ENCODE data around the gene ENSA. TPM values are rescaled to one million over a fixed set of nuclear protein-coding genes. Genes with fewer than 3 reads are reported as not detected.
"Not testable (repeated sequence)": the region's sequence is repeated elsewhere in the genome, so short reads cannot be mapped to it uniquely, and the experiment has no call there.

Gene ENSA
- polyA plus RNA-seq, 3 donors = 30.6 to 40.3 (median 38.5) TPM

DNA sequence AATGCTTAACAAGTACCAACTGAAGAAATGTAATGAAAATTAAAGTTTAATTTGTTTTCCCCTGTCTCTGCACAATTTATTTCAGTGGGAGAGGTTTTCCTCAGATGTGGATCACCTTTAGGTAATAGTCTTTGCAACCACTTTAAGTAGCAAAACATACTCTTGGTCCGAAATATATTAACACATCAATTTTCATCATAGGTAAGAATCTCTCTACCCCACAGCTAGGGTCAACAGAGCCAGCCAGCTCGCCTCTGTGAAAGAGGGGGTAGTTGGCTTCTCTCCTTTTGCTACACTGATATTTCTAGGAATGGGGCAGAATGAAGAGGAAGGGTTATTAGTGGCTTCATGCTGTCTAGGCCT is 25.2 kb downstream of the ENSA start:
- H3K4me1 Mint-ChIP-seq = peaks cover 27% of the 10 kb centered on the region
- peak overlapping the region; percentile 30 for H3K9ac ChIP-seq (ENCODE audit: insufficient read depth, low read length, poor library complexity, severe bottlenecking)
- peaks cover 2% of the 10 kb centered on the region for H3K79me2 ChIP-seq (ENCODE audit: insufficient read depth, low read length)
- TF ChIP-seq, protein P1, sequence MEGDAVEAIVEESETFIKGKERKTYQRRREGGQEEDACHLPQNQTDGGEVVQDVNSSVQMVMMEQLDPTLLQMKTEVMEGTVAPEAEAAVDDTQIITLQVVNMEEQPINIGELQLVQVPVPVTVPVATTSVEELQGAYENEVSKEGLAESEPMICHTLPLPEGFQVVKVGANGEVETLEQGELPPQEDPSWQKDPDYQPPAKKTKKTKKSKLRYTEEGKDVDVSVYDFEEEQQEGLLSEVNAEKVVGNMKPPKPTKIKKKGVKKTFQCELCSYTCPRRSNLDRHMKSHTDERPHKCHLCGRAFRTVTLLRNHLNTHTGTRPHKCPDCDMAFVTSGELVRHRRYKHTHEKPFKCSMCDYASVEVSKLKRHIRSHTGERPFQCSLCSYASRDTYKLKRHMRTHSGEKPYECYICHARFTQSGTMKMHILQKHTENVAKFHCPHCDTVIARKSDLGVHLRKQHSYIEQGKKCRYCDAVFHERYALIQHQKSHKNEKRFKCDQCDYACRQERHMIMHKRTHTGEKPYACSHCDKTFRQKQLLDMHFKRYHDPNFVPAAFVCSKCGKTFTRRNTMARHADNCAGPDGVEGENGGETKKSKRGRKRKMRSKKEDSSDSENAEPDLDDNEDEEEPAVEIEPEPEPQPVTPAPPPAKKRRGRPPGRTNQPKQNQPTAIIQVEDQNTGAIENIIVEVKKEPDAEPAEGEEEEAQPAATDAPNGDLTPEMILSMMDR (IDR thresholded peaks at IDR 0.05) = no peak
- no peak for DNase-seq
- H3K27me3 ChIP-seq (ENCODE audit: control insufficient read depth in 2 of 2, insufficient read depth in 2 of 2, low read length in 2 of 2) = no peaks in the 10 kb centered on the region
- peak overlapping the region; percentile 59 to 86 for H3K27ac ChIP-seq (ENCODE audit: low read depth in 1 of 2, low read length in 2 of 2)
- H3K9me3 Mint-ChIP-seq = no peaks in the 10 kb centered on the region
- no peak overlapping the region for H3K4me3 Mint-ChIP-seq
- WGBS (ENCODE audit: insufficient coverage) = no CpG with 5 or more reads among the region's 2 CpGs
- H3K36me3 ChIP-seq (replicated peaks in 1 of 2; ENCODE audit: control insufficient read depth in 1 of 2, insufficient read depth in 2 of 2, low read length in 2 of 2) = no peaks in the 10 kb centered on the region
- no peaks in the 10 kb centered on the region for H4K20me1 ChIP-seq (ENCODE audit: insufficient read depth, low read length)
- H3K9me3 ChIP-seq (replicated peaks in 1 of 2; ENCODE audit: control insufficient read depth in 1 of 2, insufficient read depth in 1 of 2, low read length in 2 of 2) = no peaks in the 10 kb centered on the region
- H3K36me3 Mint-ChIP-seq = peaks cover 15% of the 10 kb centered on the region in 2 donors
- H2AFZ ChIP-seq (ENCODE audit: insufficient read depth, low read depth, low read length, poor library complexity, severe bottlenecking) = no peak overlapping the region
- H3K4me3 ChIP-seq (replicated peaks in 1 of 3; ENCODE audit: low read depth in 2 of 3, low read length in 3 of 3) = no peak overlapping the region
- peak overlapping the region; percentile 29 for H3K4me2 ChIP-seq (replicated peaks; ENCODE audit: extremely low read depth, low read length, poor library complexity, severe bottlenecking)
- peaks cover 20 to 29% of the 10 kb centered on the region in 2 donors for H3K4me1 ChIP-seq (ENCODE audit: control insufficient read depth in 1 of 2, insufficient read depth in 2 of 2, low read length in 2 of 2)
- intact Hi-C loops (cut with micrococcal nuclease) = no loop called here
- H3K27me3 Mint-ChIP-seq (ENCODE audit: low read depth in 3 of 3) = peaks cover 0 to 2% (median 0%) of the 10 kb centered on the region in 3 donors
- peak overlapping the region; percentile 92 to 98 (median 94) for H3K27ac Mint-ChIP-seq

DNA sequence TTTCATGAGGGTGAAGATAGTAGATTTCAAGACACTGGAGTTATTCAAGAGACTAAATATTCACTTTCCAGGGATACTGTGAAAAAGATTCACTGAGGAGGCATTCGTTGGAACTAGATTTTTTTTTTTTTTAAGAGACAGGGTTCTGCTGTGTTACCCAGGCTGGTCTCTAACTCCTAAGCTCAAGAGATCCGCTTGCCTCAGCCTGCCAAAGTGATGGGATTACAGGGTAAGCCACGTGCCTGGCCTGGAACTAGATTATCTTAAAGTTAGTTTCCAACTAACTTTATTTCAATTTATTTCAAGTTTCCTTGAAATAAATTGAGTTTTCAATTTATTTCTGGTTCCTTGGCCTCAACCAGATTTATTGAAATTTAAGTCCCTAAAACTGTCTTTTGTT is 25.7 kb downstream of the ENSA start:
- Histone ChIP-seq H3K27ac (ENCODE audit: low read depth in 1 of 2, low read length in 2 of 2) (peak overlapping the region in 1 of 2 donors; percentile 86), H3K79me2 (ENCODE audit: insufficient read depth, low read length) (no peaks in the 10 kb centered on the region), H3K4me2 (replicated peaks; ENCODE audit: extremely low read depth, low read length, poor library complexity, severe bottlenecking) (no peak overlapping the region), H3K4me3 (replicated peaks in 1 of 3; ENCODE audit: low read depth in 2 of 3, low read length in 3 of 3) (no peak overlapping the region), H3K9me3 (replicated peaks in 1 of 2; ENCODE audit: control insufficient read depth in 1 of 2, insufficient read depth in 1 of 2, low read length in 2 of 2) (no peaks in the 10 kb centered on the region), H4K20me1 (ENCODE audit: insufficient read depth, low read length) (no peaks in the 10 kb centered on the region), H3K36me3 (replicated peaks in 1 of 2; ENCODE audit: control insufficient read depth in 1 of 2, insufficient read depth in 2 of 2, low read length in 2 of 2) (no peaks in the 10 kb centered on the region), H2AFZ (ENCODE audit: insufficient read depth, low read depth, low read length, poor library complexity, severe bottlenecking) (no peak overlapping the region), H3K4me1 (ENCODE audit: control insufficient read depth in 1 of 2, insufficient read depth in 2 of 2, low read length in 2 of 2) (peaks cover 20 to 26% of the 10 kb centered on the region in 2 donors), H3K27me3 (ENCODE audit: control insufficient read depth in 2 of 2, insufficient read depth in 2 of 2, low read length in 2 of 2) (no peaks in the 10 kb centered on the region), H3K9ac (ENCODE audit: insufficient read depth, low read length, poor library complexity, severe bottlenecking) (no peak overlapping the region)
- DNase-seq = no peak
- no peaks in the 10 kb centered on the region for H3K9me3 Mint-ChIP-seq
- peaks cover 0 to 2% (median 0%) of the 10 kb centered on the region in 3 donors for H3K27me3 Mint-ChIP-seq (ENCODE audit: low read depth in 3 of 3)
- no peak overlapping the region for H3K4me3 Mint-ChIP-seq
- intact Hi-C loops (cut with micrococcal nuclease) = no loop called here
- TF ChIP-seq, protein P1 (IDR thresholded peaks at IDR 0.05) = no peak
- H3K27ac Mint-ChIP-seq = peak overlapping the region in 6 of 7 donors; percentile 29 to 96 (median 89)
- H3K36me3 Mint-ChIP-seq = peaks cover 15% of the 10 kb centered on the region in 2 donors
- H3K4me1 Mint-ChIP-seq = peaks cover 27% of the 10 kb centered on the region
- WGBS (ENCODE audit: insufficient coverage) = no CpG with 5 or more reads among the region's 3 CpGs

DNA sequence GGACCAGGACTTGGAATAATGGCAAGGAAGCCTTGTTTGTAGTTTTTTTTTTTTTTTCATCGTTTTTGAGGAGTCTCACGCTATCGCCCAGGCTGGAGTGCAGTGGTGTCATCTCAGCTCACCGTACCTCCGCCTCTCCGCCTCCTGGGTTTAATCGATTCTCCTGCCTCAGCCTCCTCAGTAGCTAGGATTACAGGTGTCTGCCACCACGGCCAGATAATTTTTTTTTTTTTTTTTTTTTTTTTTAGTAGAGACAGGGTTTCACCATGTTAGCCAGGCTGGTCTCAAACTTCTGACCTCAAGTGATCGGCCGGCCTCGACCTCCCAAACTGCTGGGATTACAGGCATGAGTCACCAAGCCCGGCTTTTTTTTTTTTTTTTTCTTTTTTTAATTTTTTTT is 27.0 kb downstream of the ENSA start:
- intact Hi-C loops (cut with micrococcal nuclease) = not testable (repeated sequence)

More for the DNA sequence above, 27.0 kb downstream of the ENSA start:
- not testable (repeated sequence) for H3K27me3 Mint-ChIP-seq (ENCODE audit: low read depth in 3 of 3); DNase-seq; H3K9me3 Mint-ChIP-seq; H3K9me3 ChIP-seq (replicated peaks in 1 of 2; ENCODE audit: control insufficient read depth in 1 of 2, insufficient read depth in 1 of 2, low read length in 2 of 2); H3K79me2 ChIP-seq (ENCODE audit: insufficient read depth, low read length); H3K4me2 ChIP-seq (replicated peaks; ENCODE audit: extremely low read depth, low read length, poor library complexity, severe bottlenecking); H3K4me3 Mint-ChIP-seq; H3K36me3 ChIP-seq (replicated peaks in 1 of 2; ENCODE audit: control insufficient read depth in 1 of 2, insufficient read depth in 2 of 2, low read length in 2 of 2); H3K4me3 ChIP-seq (replicated peaks in 1 of 3; ENCODE audit: low read depth in 2 of 3, low read length in 3 of 3); H3K27me3 ChIP-seq (ENCODE audit: control insufficient read depth in 2 of 2, insufficient read depth in 2 of 2, low read length in 2 of 2); H3K27ac ChIP-seq (ENCODE audit: low read depth in 1 of 2, low read length in 2 of 2); H3K9ac ChIP-seq (ENCODE audit: insufficient read depth, low read length, poor library complexity, severe bottlenecking); H4K20me1 ChIP-seq (ENCODE audit: insufficient read depth, low read length); H2AFZ ChIP-seq (ENCODE audit: insufficient read depth, low read depth, low read length, poor library complexity, severe bottlenecking)
- peaks cover 20 to 22% of the 10 kb centered on the region in 2 donors for H3K4me1 ChIP-seq (ENCODE audit: control insufficient read depth in 1 of 2, insufficient read depth in 2 of 2, low read length in 2 of 2)
- H3K27ac Mint-ChIP-seq = peak overlapping the region in 1 of 7 donors; percentile 65
- peaks cover 15% of the 10 kb centered on the region in 2 donors for H3K36me3 Mint-ChIP-seq
- WGBS (ENCODE audit: insufficient coverage) = 100% methylated on average over 2 of the region's 12 CpGs
- H3K4me1 Mint-ChIP-seq = peaks cover 24% of the 10 kb centered on the region
